Sigmoid colon (tissue), 4 donors: ENCODE measurements around the gene MACC1.

Experiments
- EP300 ChIP-seq, 4 donors: sonication (generic); formaldehyde crosslinking; IDR thresholded peaks; one replicate each; pipeline ENCODE4 v1.6.1; 2017; ENCODE audit warnings: antibody characterized with exemption in 4 of 4
- POLR2A ChIP-seq, 2 donors: fragments of 450-650 bp; IDR thresholded peaks; one replicate each; pipeline ENCODE4 v1.6.1; 2016; ENCODE audit warnings: antibody characterized with exemption in 2 of 2, mild to moderate bottlenecking in 2 of 2, moderate library complexity in 2 of 2
- POLR2AphosphoS5 ChIP-seq, 4 donors: sonication (generic); formaldehyde crosslinking; IDR thresholded peaks; one replicate each; pipeline ENCODE4 v1.6.1; 2017; ENCODE audit warnings: antibody characterized with exemption in 4 of 4
- TF ChIP-seq, protein P1 (sequence below), 4 experiments: fragments of 450-650 bp in 3 of 4; fragments of 200-600 bp in 1 of 4; IDR thresholded peaks; one replicate each; pipeline ENCODE4 v1.5.1; 2016 to 2019; ENCODE audit warnings: antibody characterized with exemption in 4 of 4, mild to moderate bottlenecking in 3 of 4, moderate library complexity in 2 of 4

DNA sequence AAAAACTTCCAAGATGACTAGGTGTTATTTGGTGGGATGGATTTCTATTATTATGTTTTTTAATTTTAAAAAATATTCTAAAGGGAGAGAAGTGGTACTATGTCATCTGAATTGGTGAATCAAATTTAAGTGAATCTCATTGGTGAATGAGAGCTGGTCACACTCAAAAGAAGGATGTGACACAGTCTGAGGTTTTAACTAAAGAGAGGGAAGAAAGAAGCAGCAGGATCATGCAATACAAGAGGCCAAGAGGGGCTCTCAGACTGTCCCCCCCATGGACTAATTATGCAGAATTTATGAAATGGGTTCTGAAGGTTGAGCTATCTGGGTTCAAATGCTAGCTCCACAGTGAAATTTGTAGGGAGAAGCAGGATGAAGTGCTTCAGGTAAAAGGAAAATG is 16.2 kb downstream of the MACC1 start:
- TF ChIP-seq, protein P1, sequence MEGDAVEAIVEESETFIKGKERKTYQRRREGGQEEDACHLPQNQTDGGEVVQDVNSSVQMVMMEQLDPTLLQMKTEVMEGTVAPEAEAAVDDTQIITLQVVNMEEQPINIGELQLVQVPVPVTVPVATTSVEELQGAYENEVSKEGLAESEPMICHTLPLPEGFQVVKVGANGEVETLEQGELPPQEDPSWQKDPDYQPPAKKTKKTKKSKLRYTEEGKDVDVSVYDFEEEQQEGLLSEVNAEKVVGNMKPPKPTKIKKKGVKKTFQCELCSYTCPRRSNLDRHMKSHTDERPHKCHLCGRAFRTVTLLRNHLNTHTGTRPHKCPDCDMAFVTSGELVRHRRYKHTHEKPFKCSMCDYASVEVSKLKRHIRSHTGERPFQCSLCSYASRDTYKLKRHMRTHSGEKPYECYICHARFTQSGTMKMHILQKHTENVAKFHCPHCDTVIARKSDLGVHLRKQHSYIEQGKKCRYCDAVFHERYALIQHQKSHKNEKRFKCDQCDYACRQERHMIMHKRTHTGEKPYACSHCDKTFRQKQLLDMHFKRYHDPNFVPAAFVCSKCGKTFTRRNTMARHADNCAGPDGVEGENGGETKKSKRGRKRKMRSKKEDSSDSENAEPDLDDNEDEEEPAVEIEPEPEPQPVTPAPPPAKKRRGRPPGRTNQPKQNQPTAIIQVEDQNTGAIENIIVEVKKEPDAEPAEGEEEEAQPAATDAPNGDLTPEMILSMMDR (IDR thresholded peaks at IDR 0.05): no peak
- no peak for TF ChIP-seq POLR2AphosphoS5 (IDR thresholded peaks at IDR 0.05)
- no peak for TF ChIP-seq EP300 (IDR thresholded peaks at IDR 0.05)
- TF ChIP-seq POLR2A (IDR thresholded peaks at IDR 0.05): no peak
